Embryonic facial prominence (tissue), 1 donor: Measurements from ENCODE around the gene PALLD.

Experiments
- DNase-seq: peaks from one replicate; pipeline ENCODE4 v3.0.0-alpha.2; 2016; ENCODE audit errors: extremely low spot score

PALLD gene

GRCh38 chr4:168588916-168589531 lies 92.2 kb downstream of the PALLD start:
- DNase-seq, result no peak

DNA sequence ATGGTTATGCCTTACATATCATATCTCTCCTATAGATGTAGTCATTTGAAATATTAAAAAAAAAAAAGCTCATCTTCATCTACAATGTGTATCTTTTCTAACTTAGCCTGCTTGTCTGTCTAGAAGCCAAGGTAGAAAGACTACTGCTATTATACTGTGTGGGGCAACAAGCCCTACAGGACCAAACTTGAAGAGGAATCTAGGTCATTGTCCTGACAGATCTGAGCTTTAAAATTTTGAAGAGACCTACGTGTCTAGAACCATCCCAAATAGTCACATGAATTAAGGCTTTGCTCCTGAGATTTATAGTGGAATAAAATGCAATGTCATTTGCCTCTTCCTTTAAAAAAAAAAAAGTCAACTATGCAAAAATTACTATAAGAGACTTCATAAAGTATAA lies 95.8 kb downstream of the PALLD start:
- no peak for DNase-seq

GRCh38 chr4:168593399-168593798 lies 96.5 kb downstream of the PALLD start:
- DNase-seq, result no peak

GRCh38 chr4:168594121-168594520 lies 97.3 kb downstream of the PALLD start:
- DNase-seq, result no peak

DNA sequence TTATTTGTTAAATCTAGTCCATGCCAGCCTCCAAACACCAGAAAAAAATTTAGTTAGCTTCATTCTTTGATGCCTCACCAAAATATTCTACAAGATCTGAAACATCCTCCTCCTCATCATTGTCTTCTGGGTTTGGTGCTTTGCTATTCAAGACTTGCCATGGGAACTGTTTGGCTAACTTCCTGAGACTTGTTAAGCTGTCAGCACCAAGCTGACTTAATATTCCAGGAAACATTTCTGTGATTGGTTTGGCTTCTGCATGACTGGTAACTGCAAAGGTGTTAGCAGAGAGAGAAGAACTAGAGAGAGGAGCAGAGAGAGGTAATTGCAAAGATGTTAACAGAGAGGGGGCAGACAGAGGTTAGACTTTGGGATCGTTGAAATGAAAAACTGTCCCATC lies 101.3 kb downstream of the PALLD start:
- no peak for DNase-seq

DNA sequence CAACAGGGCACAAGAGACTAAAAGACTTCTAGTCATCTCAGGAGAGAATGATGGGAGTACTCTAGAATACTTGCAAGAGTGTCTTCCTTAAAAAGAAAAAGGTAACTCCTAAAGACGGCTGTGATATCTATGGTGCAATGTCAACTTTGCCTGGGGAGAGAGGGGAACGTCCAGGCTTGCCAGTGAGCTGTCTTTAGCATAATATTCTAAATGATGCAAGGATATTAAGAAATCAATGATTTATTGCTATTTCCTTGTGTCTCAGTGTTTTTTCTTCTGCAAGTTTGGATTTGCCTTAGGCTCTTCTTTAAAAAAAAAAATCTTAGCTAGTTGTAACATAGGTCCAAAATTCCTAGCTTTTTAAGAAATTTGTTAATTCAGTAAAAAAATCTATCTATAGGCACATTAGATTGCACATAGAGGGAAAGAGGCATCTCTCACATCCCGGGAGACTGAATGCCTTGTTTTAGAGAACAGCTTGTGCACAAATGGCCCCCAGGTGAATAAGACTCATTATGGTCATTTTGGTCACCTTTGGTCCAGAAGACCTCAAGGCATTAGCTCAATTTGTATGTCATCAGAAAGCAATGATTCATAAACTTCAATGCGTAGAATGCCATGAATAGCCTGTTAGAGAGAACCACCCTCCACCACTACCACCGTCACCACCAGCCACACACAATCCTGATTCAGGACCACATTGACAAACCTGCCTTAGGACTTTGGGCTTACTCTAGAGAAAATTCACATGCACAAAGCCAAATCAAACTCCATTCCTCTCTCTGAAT lies 104.1 kb downstream of the PALLD start:
- DNase-seq, result no peak

GRCh38 chr4:168601899-168602298 lies 105.0 kb downstream of the PALLD start:
- no peak for DNase-seq

DNA sequence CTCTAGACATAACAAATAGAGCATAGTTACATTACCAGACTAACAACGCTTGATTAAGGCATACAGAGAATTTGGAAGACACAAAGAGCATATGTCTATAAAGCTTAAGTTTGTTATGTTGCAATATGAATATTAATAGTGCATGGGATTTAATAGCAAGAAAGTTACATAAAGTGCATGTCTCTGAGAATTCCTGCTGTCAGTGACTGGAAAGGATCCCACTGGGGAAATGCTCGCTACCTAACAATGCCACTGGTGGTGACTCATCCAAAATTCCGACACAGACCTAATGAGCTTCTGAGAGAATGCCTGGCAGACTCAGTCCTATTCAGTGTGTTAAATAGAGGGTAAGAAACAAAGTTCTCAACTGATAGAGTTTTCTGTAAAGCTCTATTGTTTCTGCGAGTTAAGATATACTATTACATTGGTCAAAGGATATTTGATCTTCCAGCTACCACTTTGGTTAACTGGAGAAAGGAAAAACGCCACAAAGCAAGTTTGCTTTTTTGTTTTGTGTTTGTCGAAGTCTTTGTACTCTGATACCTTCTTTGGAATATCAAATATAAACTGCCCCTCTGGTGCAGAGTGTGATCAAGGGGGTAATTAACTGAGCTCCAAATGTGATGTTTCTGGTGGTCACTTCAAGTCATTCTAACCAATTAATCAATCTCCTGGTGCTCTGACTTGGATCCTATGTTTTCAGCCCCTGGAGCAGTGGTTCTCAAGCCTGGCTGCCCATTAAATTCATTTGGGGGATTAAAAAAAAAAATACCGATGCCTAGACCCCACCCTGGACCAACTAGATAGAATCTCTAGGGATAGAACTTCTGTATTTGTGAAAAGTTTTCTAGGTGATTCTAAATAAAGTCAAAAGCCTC lies 107.9 kb downstream of the PALLD start:
- no peak for DNase-seq

- DNase-seq, result no peak
These were observed 108.6 kb downstream of the PALLD start for GRCh38 chr4:168605411-168605810.

DNA sequence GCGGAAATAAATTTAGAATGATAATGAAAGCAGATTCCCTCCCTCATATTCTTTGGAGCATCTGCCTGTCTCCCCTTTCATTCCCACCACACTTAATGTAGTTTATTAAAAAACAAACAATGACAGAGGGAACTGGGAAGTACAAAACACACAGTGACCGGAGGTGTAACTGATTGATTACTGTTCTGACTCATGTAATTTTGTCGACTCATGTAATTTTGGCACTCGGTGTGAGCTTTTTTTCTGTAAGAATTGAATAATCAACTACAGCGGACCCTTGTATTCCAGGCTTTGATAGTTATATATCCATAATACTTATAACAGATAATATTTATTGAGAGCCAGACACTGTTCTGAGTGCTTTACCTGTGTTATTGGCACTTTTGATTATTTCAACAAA lies 110.4 kb downstream of the PALLD start:
- no peak for DNase-seq

DNA sequence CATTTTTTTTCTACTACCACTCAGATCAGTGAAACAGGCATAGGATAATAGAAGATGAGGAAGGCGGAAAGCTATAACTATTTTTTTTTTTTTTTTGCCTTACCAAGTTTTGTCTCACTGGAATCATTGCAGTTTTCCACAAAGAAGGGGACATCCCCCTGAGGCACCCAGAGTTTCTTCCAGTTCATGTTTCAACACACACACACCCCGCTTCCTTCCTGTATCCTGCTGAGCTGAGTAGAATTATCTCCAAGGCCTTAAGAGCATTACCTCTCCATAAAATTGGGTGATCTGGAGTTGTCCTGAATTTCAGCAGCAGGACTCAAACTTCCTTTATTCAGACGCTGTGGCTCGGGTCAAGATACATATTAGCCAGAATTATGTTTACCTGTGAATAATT lies 111.9 kb downstream of the PALLD start:
- no peak for DNase-seq

DNA sequence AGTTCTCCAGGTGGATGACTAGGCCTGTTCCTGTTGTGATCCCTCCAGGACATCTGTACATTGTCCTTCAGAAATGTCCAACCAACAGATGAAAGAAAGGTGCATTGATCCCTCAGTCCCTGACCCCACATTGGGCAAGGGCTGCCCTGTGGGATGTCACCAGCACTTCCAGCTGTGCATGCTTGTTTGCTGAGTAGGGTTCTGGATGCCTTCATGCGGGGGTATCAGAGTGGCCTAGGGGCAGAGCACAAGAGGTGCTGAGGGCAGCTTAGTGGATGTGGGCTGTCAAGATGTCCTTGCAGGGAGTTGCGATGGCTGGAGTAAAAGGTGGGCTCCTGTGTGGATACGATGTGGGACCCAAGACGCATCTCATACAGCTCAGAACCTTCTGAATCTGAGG lies 112.5 kb downstream of the PALLD start:
- no peak for DNase-seq

DNA sequence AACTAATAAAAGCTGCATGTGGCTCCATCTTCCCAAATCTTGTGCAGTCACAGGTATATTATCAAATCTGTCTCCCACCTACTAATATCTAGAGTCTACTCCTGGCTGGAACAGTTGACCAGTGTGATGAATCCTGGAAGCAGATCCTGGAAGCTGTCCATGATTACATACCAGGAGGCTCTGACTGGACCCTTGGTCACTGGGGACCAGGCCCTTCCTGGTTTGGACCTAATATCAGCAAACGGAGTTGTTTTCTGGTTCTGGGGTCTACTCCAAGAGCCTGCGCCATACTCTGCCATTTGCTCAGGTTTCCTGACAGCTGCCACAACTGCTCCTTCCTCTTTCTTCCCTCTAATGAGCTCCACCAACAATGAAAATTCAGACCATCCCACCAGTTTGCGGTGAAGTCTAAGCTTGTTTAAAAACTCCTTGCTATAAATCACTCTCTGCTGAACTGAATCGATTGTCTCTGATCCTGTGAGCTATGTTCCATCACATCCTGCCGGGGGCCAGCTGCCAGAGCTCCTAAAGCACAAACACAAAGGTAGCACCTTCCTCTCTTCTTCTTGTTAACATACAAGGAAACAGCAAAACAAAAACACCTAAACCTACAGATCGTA lies 114.2 kb downstream of the PALLD start:
- DNase-seq, result no peak

DNA sequence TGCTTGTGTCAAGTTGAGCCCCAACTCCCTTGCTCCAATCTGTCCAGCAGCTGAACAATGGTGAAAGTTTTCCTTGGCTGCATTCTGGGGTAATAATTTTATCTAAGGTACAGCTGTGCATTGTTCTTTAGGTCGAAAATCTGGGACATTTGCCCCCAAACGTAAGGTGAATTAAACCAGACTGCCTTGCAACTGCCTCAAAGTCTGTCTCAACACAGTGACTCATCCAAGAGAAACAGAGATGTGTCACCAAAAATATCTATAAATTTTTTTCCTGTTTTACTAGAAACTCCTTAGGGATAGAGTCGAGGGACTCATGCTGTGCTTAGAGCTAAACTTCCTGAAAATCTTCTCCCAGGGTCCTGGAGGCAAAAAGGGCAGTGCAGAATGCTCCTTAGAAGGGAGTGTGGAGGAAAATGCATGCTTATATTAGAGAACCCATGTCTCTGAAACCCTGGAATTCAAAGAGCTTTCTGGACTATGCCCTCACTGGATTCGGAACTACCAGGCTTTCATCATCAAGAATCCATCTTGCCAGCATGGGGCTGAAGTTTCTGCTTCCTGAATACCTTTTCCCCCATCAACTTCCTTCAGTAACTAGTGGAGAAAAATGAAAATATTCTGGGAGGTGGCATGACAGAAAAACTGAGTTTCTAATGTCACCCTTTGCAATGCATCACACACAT lies 115.7 kb downstream of the PALLD start:
- no peak for DNase-seq

DNA sequence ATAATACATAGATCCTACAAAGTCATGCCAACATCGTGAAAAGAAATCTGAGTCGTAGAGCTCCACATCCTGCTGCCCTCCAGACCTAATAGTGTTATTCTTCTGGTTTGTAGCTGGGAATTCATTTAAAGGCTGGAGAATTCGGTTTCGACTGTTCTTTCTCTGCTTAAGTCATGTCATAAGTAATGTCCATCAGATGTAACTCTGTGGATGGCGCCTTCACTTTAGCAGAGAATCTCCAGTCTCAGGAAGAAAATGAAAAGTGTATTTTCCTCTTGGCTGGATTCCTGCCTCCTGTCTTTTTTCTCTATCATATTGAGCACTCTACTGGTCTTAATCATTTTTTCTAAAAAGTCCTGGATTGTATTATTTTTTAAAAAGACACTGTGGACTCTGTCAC lies 117.0 kb downstream of the PALLD start:
- DNase-seq, result no peak

DNA sequence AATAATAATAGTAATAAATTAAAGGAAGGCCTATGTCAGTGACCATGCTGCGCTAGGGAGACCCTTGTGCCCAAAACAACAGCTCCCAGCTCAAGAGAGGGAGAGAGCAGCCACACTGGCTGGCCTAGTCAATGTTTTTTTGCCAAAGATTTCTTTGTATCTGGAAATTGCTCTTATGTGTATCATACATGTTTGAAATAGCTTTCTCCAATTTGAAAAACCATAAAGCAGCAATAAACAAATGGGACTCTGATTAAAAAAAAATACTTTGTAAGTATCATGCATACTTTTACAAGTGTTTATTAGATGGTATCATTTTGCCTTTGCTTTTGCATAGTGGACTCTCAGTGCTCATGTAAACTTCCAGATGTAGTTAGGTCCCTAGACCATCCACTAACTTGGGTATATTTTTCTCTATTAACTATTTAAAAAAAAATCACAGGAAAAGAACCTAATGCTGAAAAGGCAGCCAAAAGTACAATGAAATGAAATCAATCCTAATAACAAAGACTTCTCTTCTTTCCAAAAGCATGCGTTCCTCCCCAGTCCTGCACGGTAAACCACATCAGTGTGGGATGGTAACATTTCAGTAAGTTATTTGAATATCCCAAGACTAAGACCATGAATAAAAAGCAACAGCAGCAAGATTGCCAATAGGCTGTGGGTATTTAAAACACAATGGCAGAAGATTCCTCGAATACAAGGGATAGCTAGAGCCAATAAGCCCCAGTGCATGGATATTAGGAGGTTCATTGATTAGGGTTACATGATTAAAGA lies 117.6 kb downstream of the PALLD start:
- DNase-seq, result no peak

DNA sequence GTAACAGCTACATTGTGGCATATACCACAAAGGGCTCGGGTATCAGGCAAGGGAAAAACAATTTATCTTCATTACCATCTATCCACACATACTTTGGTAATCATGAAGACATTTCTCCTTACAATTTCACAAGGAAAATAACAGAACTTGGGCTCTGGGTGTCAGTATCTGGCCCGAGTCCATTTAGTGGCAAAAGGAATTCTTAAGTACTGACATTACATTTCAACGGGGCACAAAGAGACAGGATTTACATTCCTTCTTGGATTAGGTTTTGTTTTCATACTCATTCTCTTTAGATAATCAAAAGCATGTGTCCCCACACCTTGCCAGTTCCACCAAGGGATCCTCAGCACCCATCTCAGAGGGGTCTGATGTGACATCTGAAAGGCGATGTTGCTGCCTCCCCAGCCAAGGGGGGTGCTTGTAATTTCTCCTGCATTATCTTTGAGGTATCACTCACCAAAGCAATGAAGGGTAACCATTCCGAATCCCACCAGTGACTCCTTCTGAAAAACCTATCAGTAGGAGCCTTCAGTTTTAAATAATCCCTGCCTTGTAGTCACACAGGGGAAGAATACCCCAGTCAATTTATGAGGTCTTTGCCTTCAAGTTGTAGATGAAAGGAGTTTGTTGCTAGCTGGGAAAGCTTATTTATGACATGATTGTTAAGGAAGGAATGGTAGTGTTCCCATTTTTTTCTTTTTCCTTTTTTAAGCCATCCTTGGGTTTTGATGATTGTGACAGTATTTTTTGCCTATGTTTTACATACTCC lies 118.6 kb downstream of the PALLD start:
- no peak for DNase-seq

GRCh38 chr4:168618577-168619265 lies 121.9 kb downstream of the PALLD start:
- DNase-seq, result no peak

- no peak for DNase-seq
These were observed 122.4 kb downstream of the PALLD start for GRCh38 chr4:168619266-168619631.
